GM23338 (cell line): Measurements from ENCODE around the gene IL31. TPM values are rescaled to one million over a fixed set of nuclear protein-coding genes. Genes with fewer than 3 reads are reported as not detected.

Source experiments
- ATAC-seq: fragments of 200-7000 bp; cut with Tn5 transposase; 3 replicates; pipeline ENCODE4 v1.9.1; 2020
- DNase-seq: peaks from one replicate; pipeline ENCODE4 v3.0.0-alpha.2; 2015; ENCODE audit warnings: low spot score
- H2AFZ ChIP-seq: fragments of 200-600 bp; sonication (generic); 2 replicates; pipeline ENCODE4 v1.8.0; 2016; ENCODE audit warnings: antibody characterized with exemption, mild to moderate bottlenecking, moderate library complexity
- H3F3A ChIP-seq: fragments of 200-600 bp; sonication (generic); replicated peaks from 2 replicates; pipeline ENCODE4 v1.8.0; 2017; ENCODE audit warnings: antibody characterized with exemption, mixed run types, low read depth
- H3K27ac ChIP-seq: fragments of 200-600 bp; sonication (generic); 2 replicates; pipeline ENCODE4 v1.6.1; 2016; ENCODE audit warnings: low read depth
- H3K27me3 ChIP-seq: fragments of 200-600 bp; sonication (generic); 2 replicates; pipeline ENCODE4 v1.8.0; 2016; ENCODE audit warnings: mild to moderate bottlenecking, mixed run types, moderate library complexity; ENCODE audit not compliant: insufficient read depth
- H3K36me3 ChIP-seq: fragments of 200-600 bp; sonication (generic); 2 replicates; pipeline ENCODE4 v1.8.0; 2016; ENCODE audit warnings: mild to moderate bottlenecking; ENCODE audit not compliant: insufficient read depth
- H3K4me1 ChIP-seq: fragments of 200-600 bp; sonication (generic); 2 replicates; pipeline ENCODE4 v1.8.0; 2016; ENCODE audit warnings: mild to moderate bottlenecking, moderate library complexity; ENCODE audit not compliant: insufficient read depth
- H3K4me2 ChIP-seq: fragments of 200-600 bp; sonication (generic); 2 replicates; pipeline ENCODE4 v1.7.1; 2017; ENCODE audit warnings: mixed run types
- H3K4me3 ChIP-seq: fragments of 200-600 bp; sonication (generic); 2 replicates; pipeline ENCODE4 v1.6.1; 2016; ENCODE audit warnings: mixed run types
- H3K79me2 ChIP-seq: fragments of 200-600 bp; sonication (generic); replicated peaks from 2 replicates; pipeline ENCODE4 v1.8.0; 2017; ENCODE audit warnings: mild to moderate bottlenecking; ENCODE audit not compliant: insufficient read depth
- H3K9me2 ChIP-seq: fragments of 200-600 bp; sonication (generic); 2 replicates; pipeline ENCODE4 v1.8.0; 2017; ENCODE audit not compliant: insufficient read depth
- H4K20me1 ChIP-seq: fragments of 200-600 bp; sonication (generic); replicated peaks from 2 replicates; pipeline ENCODE4 v1.8.0; 2017; ENCODE audit warnings: mild to moderate bottlenecking; ENCODE audit not compliant: insufficient read depth
- H3K27ac Mint-ChIP-seq: 2 replicates; pipeline ENCODE4 v1.8.0; 2020; ENCODE audit warnings: inconsistent platforms, mild to moderate bottlenecking, moderate library complexity, mixed read lengths
- H3K27me3 Mint-ChIP-seq: 3 replicates; pipeline ENCODE4 v1.8.0; 2022; ENCODE audit warnings: low read depth, mild to moderate bottlenecking, moderate library complexity, mixed read lengths, inconsistent platforms; ENCODE audit not compliant: insufficient read depth, poor library complexity
- H3K36me3 Mint-ChIP-seq: 3 replicates; pipeline ENCODE4 v1.8.0; 2021; ENCODE audit warnings: low read depth, mild to moderate bottlenecking, inconsistent platforms, moderate library complexity, mixed read lengths
- H3K4me1 Mint-ChIP-seq: 3 replicates; pipeline ENCODE4 v1.8.0; 2020; ENCODE audit warnings: mild to moderate bottlenecking, inconsistent platforms, mixed read lengths
- H3K4me3 Mint-ChIP-seq: 3 replicates; pipeline ENCODE4 v1.8.0; 2021; ENCODE audit warnings: moderate library complexity, mild to moderate bottlenecking, inconsistent platforms, mixed read lengths
- H3K9me3 Mint-ChIP-seq: 3 replicates; pipeline ENCODE4 v1.8.0; 2020; ENCODE audit warnings: moderate library complexity, mild to moderate bottlenecking, inconsistent platforms, mixed read lengths
- CTCF ChIP-seq, 2 experiments: fragments of 200-600 bp in 1 of 2; sonication (generic) in 1 of 2; conservative IDR thresholded peaks; 2 replicates each; pipeline versions ENCODE4 v1.5.1 to v1.6.1; 2016 to 2017; ENCODE audit warnings: antibody characterized with exemption in 2 of 2, low read depth in 2 of 2, mild to moderate bottlenecking in 2 of 2, moderate library complexity in 1 of 2
- JUNB ChIP-seq: IDR thresholded peaks from one replicate; pipeline ENCODE4 v1.6.1; 2016; ENCODE audit warnings: antibody characterized with exemption; ENCODE audit not compliant: unreplicated experiment
- ZNF114 ChIP-seq: fragments of 250-450 bp; sonication (Bioruptor Pico); IDR thresholded peaks from 2 replicates; pipeline ENCODE4 v1.5.0; 2020; ENCODE audit warnings: mild to moderate bottlenecking, moderate library complexity
- polyA plus RNA-seq: library from polyadenylated mRNA; unstranded; fragments of >200 nt; fragmentation: Nextera tagmentation; extraction: Ambion mirVana; gene quantifications from 2 replicates; pipeline ENCODE4 v1.2.1, GENCODE V29; 2016
- total RNA-seq: library from RNA; depleted of rRNA; stranded (reverse); fragments of >200 nt; shearing (Covaris generic); gene quantifications from 2 replicates; pipeline ENCODE4 v1.2.3, GENCODE V29; 2014
- TF ChIP-seq, protein P1 (sequence below): fragments of 250-450 bp; sonication (Bioruptor Pico); IDR thresholded peaks from 2 replicates; pipeline ENCODE4 v1.5.0; 2020; ENCODE audit warnings: mild to moderate bottlenecking, moderate library complexity

Gene IL31
- total and polyA plus RNA-seq, 2 experiments from 2014 or later: not detected

- TF ChIP-seq, protein P1, sequence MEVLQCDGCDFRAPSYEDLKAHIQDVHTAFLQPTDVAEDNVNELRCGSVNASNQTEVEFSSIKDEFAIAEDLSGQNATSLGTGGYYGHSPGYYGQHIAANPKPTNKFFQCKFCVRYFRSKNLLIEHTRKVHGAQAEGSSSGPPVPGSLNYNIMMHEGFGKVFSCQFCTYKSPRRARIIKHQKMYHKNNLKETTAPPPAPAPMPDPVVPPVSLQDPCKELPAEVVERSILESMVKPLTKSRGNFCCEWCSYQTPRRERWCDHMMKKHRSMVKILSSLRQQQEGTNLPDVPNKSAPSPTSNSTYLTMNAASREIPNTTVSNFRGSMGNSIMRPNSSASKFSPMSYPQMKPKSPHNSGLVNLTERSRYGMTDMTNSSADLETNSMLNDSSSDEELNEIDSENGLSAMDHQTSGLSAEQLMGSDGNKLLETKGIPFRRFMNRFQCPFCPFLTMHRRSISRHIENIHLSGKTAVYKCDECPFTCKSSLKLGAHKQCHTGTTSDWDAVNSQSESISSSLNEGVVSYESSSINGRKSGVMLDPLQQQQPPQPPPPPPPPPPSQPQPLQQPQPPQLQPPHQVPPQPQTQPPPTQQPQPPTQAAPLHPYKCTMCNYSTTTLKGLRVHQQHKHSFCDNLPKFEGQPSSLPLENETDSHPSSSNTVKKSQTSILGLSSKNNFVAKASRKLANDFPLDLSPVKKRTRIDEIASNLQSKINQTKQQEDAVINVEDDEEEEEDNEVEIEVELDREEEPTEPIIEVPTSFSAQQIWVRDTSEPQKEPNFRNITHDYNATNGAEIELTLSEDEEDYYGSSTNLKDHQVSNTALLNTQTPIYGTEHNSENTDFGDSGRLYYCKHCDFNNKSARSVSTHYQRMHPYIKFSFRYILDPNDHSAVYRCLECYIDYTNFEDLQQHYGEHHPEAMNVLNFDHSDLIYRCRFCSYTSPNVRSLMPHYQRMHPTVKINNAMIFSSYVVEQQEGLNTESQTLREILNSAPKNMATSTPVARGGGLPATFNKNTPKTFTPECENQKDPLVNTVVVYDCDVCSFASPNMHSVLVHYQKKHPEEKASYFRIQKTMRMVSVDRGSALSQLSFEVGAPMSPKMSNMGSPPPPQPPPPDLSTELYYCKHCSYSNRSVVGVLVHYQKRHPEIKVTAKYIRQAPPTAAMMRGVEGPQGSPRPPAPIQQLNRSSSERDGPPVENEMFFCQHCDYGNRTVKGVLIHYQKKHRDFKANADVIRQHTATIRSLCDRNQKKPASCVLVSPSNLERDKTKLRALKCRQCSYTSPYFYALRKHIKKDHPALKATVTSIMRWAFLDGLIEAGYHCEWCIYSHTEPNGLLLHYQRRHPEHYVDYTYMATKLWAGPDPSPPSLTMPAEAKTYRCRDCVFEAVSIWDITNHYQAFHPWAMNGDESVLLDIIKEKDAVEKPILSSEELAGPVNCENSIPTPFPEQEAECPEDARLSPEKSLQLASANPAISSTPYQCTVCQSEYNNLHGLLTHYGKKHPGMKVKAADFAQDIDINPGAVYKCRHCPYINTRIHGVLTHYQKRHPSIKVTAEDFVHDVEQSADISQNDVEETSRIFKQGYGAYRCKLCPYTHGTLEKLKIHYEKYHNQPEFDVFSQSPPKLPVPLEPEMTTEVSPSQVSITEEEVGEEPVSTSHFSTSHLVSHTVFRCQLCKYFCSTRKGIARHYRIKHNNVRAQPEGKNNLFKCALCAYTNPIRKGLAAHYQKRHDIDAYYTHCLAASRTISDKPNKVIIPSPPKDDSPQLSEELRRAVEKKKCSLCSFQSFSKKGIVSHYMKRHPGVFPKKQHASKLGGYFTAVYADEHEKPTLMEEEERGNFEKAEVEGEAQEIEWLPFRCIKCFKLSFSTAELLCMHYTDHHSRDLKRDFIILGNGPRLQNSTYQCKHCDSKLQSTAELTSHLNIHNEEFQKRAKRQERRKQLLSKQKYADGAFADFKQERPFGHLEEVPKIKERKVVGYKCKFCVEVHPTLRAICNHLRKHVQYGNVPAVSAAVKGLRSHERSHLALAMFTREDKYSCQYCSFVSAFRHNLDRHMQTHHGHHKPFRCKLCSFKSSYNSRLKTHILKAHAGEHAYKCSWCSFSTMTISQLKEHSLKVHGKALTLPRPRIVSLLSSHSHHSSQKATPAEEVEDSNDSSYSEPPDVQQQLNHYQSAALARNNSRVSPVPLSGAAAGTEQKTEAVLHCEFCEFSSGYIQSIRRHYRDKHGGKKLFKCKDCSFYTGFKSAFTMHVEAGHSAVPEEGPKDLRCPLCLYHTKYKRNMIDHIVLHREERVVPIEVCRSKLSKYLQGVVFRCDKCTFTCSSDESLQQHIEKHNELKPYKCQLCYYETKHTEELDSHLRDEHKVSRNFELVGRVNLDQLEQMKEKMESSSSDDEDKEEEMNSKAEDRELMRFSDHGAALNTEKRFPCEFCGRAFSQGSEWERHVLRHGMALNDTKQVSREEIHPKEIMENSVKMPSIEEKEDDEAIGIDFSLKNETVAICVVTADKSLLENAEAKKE (CRISPR knock-in tag): no peak
- no peak for TF ChIP-seq ZNF114
Measured at GRCh38 chr12:122192441-122192840, 18.4 kb upstream of the IL31 start (continued).

DNA sequence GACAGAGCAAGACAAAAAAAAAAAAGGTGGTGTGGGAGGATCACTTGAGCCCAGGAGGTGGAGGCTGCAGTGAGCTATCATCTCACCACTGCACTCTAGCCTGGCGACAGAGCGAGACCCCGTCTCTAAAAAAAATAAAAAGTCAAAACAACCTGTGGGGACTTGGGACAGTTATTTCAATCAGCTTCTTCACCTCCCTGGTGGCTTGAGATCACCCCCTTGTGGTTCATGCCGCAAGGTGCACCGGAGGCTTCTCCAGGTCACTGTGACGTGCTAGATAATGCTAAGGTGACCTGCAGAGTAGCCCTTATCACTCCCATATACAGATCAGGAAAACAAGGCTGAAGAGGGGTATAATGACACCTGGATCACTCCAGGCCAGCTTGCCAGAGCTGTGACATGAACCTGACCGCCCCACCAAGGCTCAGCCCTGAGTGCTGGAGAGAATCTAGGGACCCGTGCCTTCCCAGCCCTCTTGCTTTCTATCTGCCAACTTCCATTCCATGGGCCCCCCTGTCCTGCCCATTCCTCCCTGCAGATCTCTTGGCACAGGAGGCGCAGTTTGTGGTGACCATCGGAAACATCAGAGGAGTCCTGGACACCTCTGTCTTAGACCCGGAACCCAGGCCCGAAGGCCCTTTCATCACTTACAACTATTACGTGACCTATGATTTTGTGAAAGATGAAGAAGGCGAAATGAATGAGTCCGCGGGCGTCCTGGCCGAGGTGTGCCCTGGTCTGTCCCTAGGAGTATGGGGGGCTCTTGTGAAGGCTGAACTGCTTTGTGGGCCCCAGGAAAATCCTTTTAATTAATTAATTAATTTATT, 17.0 kb upstream of the IL31 start:
- H3K9me3 Mint-ChIP-seq: peaks cover 7% of the 10 kb centered on the region; the same call in 1 of the 3 replicates
- Histone ChIP-seq H3K27ac (no peak overlapping the region), H3K36me3 (no peaks in the 10 kb centered on the region), H3K27me3 (no peaks in the 10 kb centered on the region), H3K4me3 (no peak overlapping the region), H4K20me1 (no peaks in the 10 kb centered on the region), H3K79me2 (no peaks in the 10 kb centered on the region), H3K9me2 (no peaks in the 10 kb centered on the region; the same call in 1 of the 2 replicates), H3K4me2 (no peak overlapping the region), H3F3A (no peaks in the 10 kb centered on the region), H3K4me1 (no peaks in the 10 kb centered on the region), H2AFZ (no peak overlapping the region)
- no peak overlapping the region for H3K27ac Mint-ChIP-seq
- H3K36me3 Mint-ChIP-seq: no peaks in the 10 kb centered on the region
- H3K27me3 Mint-ChIP-seq: peaks cover 2% of the 10 kb centered on the region
- TF ChIP-seq CTCF (conservative IDR thresholded peaks at IDR 0.05; ENCODE audit: low read depth in 2 of 2) (peak; percentile 89 to 94), JUNB (no peak)
- DNase-seq (peak; percentile 88), ATAC-seq (peak; percentile 92)
- H3K4me3 Mint-ChIP-seq: no peak overlapping the region
- peaks cover 3% of the 10 kb centered on the region; the same call in 2 of the 3 replicates for H3K4me1 Mint-ChIP-seq
